GM23338 (cell line): Measurements from ENCODE around the gene WNT5A. TPM values are rescaled to one million over a fixed set of nuclear protein-coding genes. Genes with fewer than 3 reads are reported as not detected.

ENCODE experiments used
- ATAC-seq: fragments of 200-7000 bp; cut with Tn5 transposase; 3 replicates; pipeline ENCODE4 v1.9.1; 2020
- DNase-seq: peaks from one replicate; pipeline ENCODE4 v3.0.0-alpha.2; 2015; ENCODE audit warnings: low spot score
- H2AFZ ChIP-seq: fragments of 200-600 bp; sonication (generic); 2 replicates; pipeline ENCODE4 v1.8.0; 2016; ENCODE audit warnings: antibody characterized with exemption, mild to moderate bottlenecking, moderate library complexity
- H3F3A ChIP-seq: fragments of 200-600 bp; sonication (generic); replicated peaks from 2 replicates; pipeline ENCODE4 v1.8.0; 2017; ENCODE audit warnings: antibody characterized with exemption, mixed run types, low read depth
- H3K27ac ChIP-seq: fragments of 200-600 bp; sonication (generic); 2 replicates; pipeline ENCODE4 v1.6.1; 2016; ENCODE audit warnings: low read depth
- H3K27me3 ChIP-seq: fragments of 200-600 bp; sonication (generic); 2 replicates; pipeline ENCODE4 v1.8.0; 2016; ENCODE audit warnings: mild to moderate bottlenecking, mixed run types, moderate library complexity; ENCODE audit not compliant: insufficient read depth
- H3K36me3 ChIP-seq: fragments of 200-600 bp; sonication (generic); 2 replicates; pipeline ENCODE4 v1.8.0; 2016; ENCODE audit warnings: mild to moderate bottlenecking; ENCODE audit not compliant: insufficient read depth
- H3K4me1 ChIP-seq: fragments of 200-600 bp; sonication (generic); 2 replicates; pipeline ENCODE4 v1.8.0; 2016; ENCODE audit warnings: mild to moderate bottlenecking, moderate library complexity; ENCODE audit not compliant: insufficient read depth
- H3K4me2 ChIP-seq: fragments of 200-600 bp; sonication (generic); 2 replicates; pipeline ENCODE4 v1.7.1; 2017; ENCODE audit warnings: mixed run types
- H3K4me3 ChIP-seq: fragments of 200-600 bp; sonication (generic); 2 replicates; pipeline ENCODE4 v1.6.1; 2016; ENCODE audit warnings: mixed run types
- H3K79me2 ChIP-seq: fragments of 200-600 bp; sonication (generic); replicated peaks from 2 replicates; pipeline ENCODE4 v1.8.0; 2017; ENCODE audit warnings: mild to moderate bottlenecking; ENCODE audit not compliant: insufficient read depth
- H3K9me2 ChIP-seq: fragments of 200-600 bp; sonication (generic); 2 replicates; pipeline ENCODE4 v1.8.0; 2017; ENCODE audit not compliant: insufficient read depth
- H4K20me1 ChIP-seq: fragments of 200-600 bp; sonication (generic); replicated peaks from 2 replicates; pipeline ENCODE4 v1.8.0; 2017; ENCODE audit warnings: mild to moderate bottlenecking; ENCODE audit not compliant: insufficient read depth
- H3K27ac Mint-ChIP-seq: 2 replicates; pipeline ENCODE4 v1.8.0; 2020; ENCODE audit warnings: inconsistent platforms, mild to moderate bottlenecking, moderate library complexity, mixed read lengths
- H3K27me3 Mint-ChIP-seq: 3 replicates; pipeline ENCODE4 v1.8.0; 2022; ENCODE audit warnings: low read depth, mild to moderate bottlenecking, moderate library complexity, mixed read lengths, inconsistent platforms; ENCODE audit not compliant: insufficient read depth, poor library complexity
- H3K36me3 Mint-ChIP-seq: 3 replicates; pipeline ENCODE4 v1.8.0; 2021; ENCODE audit warnings: low read depth, mild to moderate bottlenecking, inconsistent platforms, moderate library complexity, mixed read lengths
- H3K4me1 Mint-ChIP-seq: 3 replicates; pipeline ENCODE4 v1.8.0; 2020; ENCODE audit warnings: mild to moderate bottlenecking, inconsistent platforms, mixed read lengths
- H3K4me3 Mint-ChIP-seq: 3 replicates; pipeline ENCODE4 v1.8.0; 2021; ENCODE audit warnings: moderate library complexity, mild to moderate bottlenecking, inconsistent platforms, mixed read lengths
- H3K9me3 Mint-ChIP-seq: 3 replicates; pipeline ENCODE4 v1.8.0; 2020; ENCODE audit warnings: moderate library complexity, mild to moderate bottlenecking, inconsistent platforms, mixed read lengths
- CREB1 ChIP-seq: fragments of 250-450 bp; sonication (Bioruptor Pico); IDR thresholded peaks from 2 replicates; pipeline ENCODE4 v1.5.0; 2020; ENCODE audit warnings: low read depth, mild to moderate bottlenecking, moderate library complexity
- ETS1 ChIP-seq: IDR thresholded peaks from 2 replicates; pipeline ENCODE4 v1.6.1; 2016; ENCODE audit warnings: antibody characterized with exemption
- EZH2 ChIP-seq: fragments of 200-600 bp; sonication (generic); IDR thresholded peaks from one replicate; pipeline ENCODE4 v1.8.0; 2017; ENCODE audit warnings: antibody characterized with exemption, mild to moderate bottlenecking, low read depth; ENCODE audit not compliant: unreplicated experiment
- EZH2phosphoT487 ChIP-seq: fragments of 200-600 bp; sonication (generic); IDR thresholded peaks from one replicate; pipeline ENCODE4 v1.8.1; 2018; ENCODE audit warnings: antibody characterized with exemption; ENCODE audit not compliant: unreplicated experiment
- JUNB ChIP-seq: IDR thresholded peaks from one replicate; pipeline ENCODE4 v1.6.1; 2016; ENCODE audit warnings: antibody characterized with exemption; ENCODE audit not compliant: unreplicated experiment
- NANOG ChIP-seq: IDR thresholded peaks from 2 replicates; pipeline ENCODE4 v1.6.1; 2016; ENCODE audit warnings: antibody characterized with exemption, borderline replicate concordance
- POLR2AphosphoS5 ChIP-seq: IDR thresholded peaks from 2 replicates; pipeline ENCODE4 v1.6.1; 2016; ENCODE audit warnings: antibody characterized with exemption, low read depth
- REST ChIP-seq: IDR thresholded peaks from one replicate; pipeline ENCODE4 v1.6.1; 2018; ENCODE audit warnings: antibody characterized with exemption; ENCODE audit not compliant: unreplicated experiment
- STAT1 ChIP-seq: IDR thresholded peaks from one replicate; pipeline ENCODE4 v1.6.1; 2016; ENCODE audit warnings: antibody characterized with exemption; ENCODE audit not compliant: unreplicated experiment
- ZNF114 ChIP-seq: fragments of 250-450 bp; sonication (Bioruptor Pico); IDR thresholded peaks from 2 replicates; pipeline ENCODE4 v1.5.0; 2020; ENCODE audit warnings: mild to moderate bottlenecking, moderate library complexity
- ZNF331 ChIP-seq: fragments of 250-450 bp; sonication (Bioruptor Pico); IDR thresholded peaks from 2 replicates; pipeline ENCODE4 v1.5.0; 2020; ENCODE audit warnings: low read depth, mild to moderate bottlenecking, moderate library complexity
- polyA plus RNA-seq: library from polyadenylated mRNA; unstranded; fragments of >200 nt; fragmentation: Nextera tagmentation; extraction: Ambion mirVana; gene quantifications from 2 replicates; pipeline ENCODE4 v1.2.1, GENCODE V29; 2016
- total RNA-seq: library from RNA; depleted of rRNA; stranded (reverse); fragments of >200 nt; shearing (Covaris generic); gene quantifications from 2 replicates; pipeline ENCODE4 v1.2.3, GENCODE V29; 2014
- TF ChIP-seq, protein P1 (sequence below), 2 experiments: fragments of 200-600 bp in 1 of 2; sonication (generic) in 1 of 2; conservative IDR thresholded peaks; 2 replicates each; pipeline versions ENCODE4 v1.5.1 to v1.6.1; 2016 to 2017; ENCODE audit warnings: antibody characterized with exemption in 2 of 2, low read depth in 2 of 2, mild to moderate bottlenecking in 2 of 2, moderate library complexity in 1 of 2
- TF ChIP-seq, protein P2 (sequence below): fragments of 250-450 bp; sonication (Bioruptor Pico); IDR thresholded peaks from 2 replicates; pipeline ENCODE4 v1.5.0; 2020; ENCODE audit warnings: mild to moderate bottlenecking, moderate library complexity

Gene WNT5A
- total and polyA plus RNA-seq, 2 experiments from 2014 or later: 0.53 to 4.0 TPM

DNA sequence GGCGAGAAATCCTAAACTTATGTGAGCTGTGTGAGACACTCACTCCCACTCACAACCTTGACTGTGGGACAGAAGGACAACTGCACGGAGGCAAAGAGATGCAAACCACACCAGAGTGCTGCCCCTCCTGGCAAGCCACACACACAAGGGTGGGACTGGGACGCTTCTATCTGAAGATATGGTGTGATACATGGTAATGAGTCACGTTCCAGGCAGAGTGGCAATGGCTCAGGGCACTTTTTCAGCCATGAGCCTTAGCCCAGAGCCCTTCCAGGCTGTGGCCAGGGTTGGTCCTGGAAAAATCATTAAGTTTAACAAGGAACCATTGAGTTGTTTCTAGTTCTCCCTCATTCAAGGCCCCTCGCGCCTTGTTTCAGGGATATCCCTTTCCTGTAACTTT, 56.1 kb downstream of the WNT5A start:
- H3F3A ChIP-seq: no peaks in the 10 kb centered on the region
- H3K27ac ChIP-seq: no peak overlapping the region
- ATAC-seq (no peak), DNase-seq (no peak)
- no peaks in the 10 kb centered on the region for H3K36me3 ChIP-seq
- no peaks in the 10 kb centered on the region for H3K4me1 ChIP-seq
- H3K9me3 Mint-ChIP-seq: no peaks in the 10 kb centered on the region
- H4K20me1 ChIP-seq: no peaks in the 10 kb centered on the region
- H3K4me3 Mint-ChIP-seq: no peak overlapping the region
- no peak overlapping the region for H3K4me2 ChIP-seq
- H3K27me3 ChIP-seq: no peaks in the 10 kb centered on the region
- no peak overlapping the region for H3K4me3 ChIP-seq
- no peaks in the 10 kb centered on the region for H3K9me2 ChIP-seq
- no peaks in the 10 kb centered on the region for H3K4me1 Mint-ChIP-seq
- H3K36me3 Mint-ChIP-seq: no peaks in the 10 kb centered on the region
- H3K27me3 Mint-ChIP-seq: no peaks in the 10 kb centered on the region
- H3K79me2 ChIP-seq: no peaks in the 10 kb centered on the region
- TF ChIP-seq JUNB (no peak), ZNF114 (CRISPR knock-in tag) (no peak), ETS1 (no peak), EZH2phosphoT487 (no peak), EZH2 (no peak), ZNF331 (CRISPR knock-in tag) (no peak), CREB1 (CRISPR knock-in tag) (no peak), REST (no peak), STAT1 (no peak), NANOG (no peak), POLR2AphosphoS5 (no peak)
- TF ChIP-seq, protein P1, sequence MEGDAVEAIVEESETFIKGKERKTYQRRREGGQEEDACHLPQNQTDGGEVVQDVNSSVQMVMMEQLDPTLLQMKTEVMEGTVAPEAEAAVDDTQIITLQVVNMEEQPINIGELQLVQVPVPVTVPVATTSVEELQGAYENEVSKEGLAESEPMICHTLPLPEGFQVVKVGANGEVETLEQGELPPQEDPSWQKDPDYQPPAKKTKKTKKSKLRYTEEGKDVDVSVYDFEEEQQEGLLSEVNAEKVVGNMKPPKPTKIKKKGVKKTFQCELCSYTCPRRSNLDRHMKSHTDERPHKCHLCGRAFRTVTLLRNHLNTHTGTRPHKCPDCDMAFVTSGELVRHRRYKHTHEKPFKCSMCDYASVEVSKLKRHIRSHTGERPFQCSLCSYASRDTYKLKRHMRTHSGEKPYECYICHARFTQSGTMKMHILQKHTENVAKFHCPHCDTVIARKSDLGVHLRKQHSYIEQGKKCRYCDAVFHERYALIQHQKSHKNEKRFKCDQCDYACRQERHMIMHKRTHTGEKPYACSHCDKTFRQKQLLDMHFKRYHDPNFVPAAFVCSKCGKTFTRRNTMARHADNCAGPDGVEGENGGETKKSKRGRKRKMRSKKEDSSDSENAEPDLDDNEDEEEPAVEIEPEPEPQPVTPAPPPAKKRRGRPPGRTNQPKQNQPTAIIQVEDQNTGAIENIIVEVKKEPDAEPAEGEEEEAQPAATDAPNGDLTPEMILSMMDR (conservative IDR thresholded peaks at IDR 0.05; ENCODE audit: low read depth in 2 of 2): no peak
- TF ChIP-seq, protein P2, sequence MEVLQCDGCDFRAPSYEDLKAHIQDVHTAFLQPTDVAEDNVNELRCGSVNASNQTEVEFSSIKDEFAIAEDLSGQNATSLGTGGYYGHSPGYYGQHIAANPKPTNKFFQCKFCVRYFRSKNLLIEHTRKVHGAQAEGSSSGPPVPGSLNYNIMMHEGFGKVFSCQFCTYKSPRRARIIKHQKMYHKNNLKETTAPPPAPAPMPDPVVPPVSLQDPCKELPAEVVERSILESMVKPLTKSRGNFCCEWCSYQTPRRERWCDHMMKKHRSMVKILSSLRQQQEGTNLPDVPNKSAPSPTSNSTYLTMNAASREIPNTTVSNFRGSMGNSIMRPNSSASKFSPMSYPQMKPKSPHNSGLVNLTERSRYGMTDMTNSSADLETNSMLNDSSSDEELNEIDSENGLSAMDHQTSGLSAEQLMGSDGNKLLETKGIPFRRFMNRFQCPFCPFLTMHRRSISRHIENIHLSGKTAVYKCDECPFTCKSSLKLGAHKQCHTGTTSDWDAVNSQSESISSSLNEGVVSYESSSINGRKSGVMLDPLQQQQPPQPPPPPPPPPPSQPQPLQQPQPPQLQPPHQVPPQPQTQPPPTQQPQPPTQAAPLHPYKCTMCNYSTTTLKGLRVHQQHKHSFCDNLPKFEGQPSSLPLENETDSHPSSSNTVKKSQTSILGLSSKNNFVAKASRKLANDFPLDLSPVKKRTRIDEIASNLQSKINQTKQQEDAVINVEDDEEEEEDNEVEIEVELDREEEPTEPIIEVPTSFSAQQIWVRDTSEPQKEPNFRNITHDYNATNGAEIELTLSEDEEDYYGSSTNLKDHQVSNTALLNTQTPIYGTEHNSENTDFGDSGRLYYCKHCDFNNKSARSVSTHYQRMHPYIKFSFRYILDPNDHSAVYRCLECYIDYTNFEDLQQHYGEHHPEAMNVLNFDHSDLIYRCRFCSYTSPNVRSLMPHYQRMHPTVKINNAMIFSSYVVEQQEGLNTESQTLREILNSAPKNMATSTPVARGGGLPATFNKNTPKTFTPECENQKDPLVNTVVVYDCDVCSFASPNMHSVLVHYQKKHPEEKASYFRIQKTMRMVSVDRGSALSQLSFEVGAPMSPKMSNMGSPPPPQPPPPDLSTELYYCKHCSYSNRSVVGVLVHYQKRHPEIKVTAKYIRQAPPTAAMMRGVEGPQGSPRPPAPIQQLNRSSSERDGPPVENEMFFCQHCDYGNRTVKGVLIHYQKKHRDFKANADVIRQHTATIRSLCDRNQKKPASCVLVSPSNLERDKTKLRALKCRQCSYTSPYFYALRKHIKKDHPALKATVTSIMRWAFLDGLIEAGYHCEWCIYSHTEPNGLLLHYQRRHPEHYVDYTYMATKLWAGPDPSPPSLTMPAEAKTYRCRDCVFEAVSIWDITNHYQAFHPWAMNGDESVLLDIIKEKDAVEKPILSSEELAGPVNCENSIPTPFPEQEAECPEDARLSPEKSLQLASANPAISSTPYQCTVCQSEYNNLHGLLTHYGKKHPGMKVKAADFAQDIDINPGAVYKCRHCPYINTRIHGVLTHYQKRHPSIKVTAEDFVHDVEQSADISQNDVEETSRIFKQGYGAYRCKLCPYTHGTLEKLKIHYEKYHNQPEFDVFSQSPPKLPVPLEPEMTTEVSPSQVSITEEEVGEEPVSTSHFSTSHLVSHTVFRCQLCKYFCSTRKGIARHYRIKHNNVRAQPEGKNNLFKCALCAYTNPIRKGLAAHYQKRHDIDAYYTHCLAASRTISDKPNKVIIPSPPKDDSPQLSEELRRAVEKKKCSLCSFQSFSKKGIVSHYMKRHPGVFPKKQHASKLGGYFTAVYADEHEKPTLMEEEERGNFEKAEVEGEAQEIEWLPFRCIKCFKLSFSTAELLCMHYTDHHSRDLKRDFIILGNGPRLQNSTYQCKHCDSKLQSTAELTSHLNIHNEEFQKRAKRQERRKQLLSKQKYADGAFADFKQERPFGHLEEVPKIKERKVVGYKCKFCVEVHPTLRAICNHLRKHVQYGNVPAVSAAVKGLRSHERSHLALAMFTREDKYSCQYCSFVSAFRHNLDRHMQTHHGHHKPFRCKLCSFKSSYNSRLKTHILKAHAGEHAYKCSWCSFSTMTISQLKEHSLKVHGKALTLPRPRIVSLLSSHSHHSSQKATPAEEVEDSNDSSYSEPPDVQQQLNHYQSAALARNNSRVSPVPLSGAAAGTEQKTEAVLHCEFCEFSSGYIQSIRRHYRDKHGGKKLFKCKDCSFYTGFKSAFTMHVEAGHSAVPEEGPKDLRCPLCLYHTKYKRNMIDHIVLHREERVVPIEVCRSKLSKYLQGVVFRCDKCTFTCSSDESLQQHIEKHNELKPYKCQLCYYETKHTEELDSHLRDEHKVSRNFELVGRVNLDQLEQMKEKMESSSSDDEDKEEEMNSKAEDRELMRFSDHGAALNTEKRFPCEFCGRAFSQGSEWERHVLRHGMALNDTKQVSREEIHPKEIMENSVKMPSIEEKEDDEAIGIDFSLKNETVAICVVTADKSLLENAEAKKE: no peak
- H2AFZ ChIP-seq: no peak overlapping the region
- no peak overlapping the region for H3K27ac Mint-ChIP-seq
